ENCODE results near the gene NOVA1.
"Not testable (repeated sequence)": the region's sequence is repeated elsewhere in the genome, so short reads cannot be mapped to it uniquely, and the experiment has no call there.

Gene NOVA1

GRCh38 chr14:26597589-26598080 is at the start of gene NOVA1:
NOVA1 (minus strand) TSS chr14:26598033; CDS start chr14:26597436, 597 bp downstream.
- peak; percentile 27 for DNase-seq (ENCODE audit: low spot score)

GRCh38 chr14:26645057-26645456 is 47.2 kb upstream of the NOVA1 start:
- not testable (repeated sequence) for DNase-seq (ENCODE audit: low spot score)

DNA sequence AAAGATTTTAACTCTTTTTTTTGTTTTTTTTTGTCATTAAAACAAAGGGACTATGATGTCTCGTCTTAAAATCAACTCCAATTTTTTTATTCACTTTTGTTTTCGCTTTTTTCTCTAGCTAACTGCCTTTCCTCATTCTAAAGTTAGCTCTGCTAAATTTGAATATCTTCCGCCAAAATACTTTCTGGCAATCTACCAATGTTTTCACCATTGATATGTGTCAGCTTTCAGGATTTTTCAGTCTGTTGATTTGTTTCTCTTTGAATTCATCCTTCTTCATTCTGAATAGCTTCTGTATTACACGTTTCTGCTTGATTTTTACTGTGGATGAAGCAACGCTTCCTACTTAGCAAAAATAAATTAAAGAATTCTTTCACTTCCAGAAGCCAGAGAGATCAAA is 38.7 kb upstream of the NOVA1 start:
- DNase-seq (ENCODE audit: low spot score), result no peak

- not testable (repeated sequence) for DNase-seq (ENCODE audit: low spot score)
Observed at GRCh38 chr14:26634946-26635345, 37.1 kb upstream of the NOVA1 start.

- DNase-seq (ENCODE audit: low spot score), result no peak
Observed at GRCh38 chr14:26626256-26626655, 28.4 kb upstream of the NOVA1 start.

- DNase-seq (ENCODE audit: low spot score), result no peak
Observed at GRCh38 chr14:26622611-26623010, 24.8 kb upstream of the NOVA1 start.

- no peak for DNase-seq (ENCODE audit: low spot score)
Observed at GRCh38 chr14:26621807-26622560, 24.2 kb upstream of the NOVA1 start.

- no peak for DNase-seq (ENCODE audit: low spot score)
Observed at GRCh38 chr14:26621364-26621763, 23.5 kb upstream of the NOVA1 start.

DNA sequence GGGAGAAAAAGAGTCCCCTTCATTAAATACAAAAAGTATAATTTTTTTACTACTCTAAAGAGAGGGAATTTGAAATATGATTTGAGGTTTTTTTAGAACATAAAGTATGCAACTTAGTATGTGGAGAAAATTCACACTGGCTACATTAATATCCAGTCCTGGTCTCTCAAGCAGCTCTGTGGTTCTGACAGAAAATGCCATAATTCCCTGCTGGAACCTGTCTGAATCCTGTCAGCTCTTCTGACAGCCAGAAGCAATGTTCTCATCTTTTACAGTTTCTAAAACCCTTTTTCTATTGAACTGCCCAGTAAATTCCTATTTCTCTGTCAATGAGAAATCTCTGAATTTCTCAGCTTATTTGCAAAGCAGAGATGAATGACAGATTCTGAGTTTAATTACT is 13.4 kb upstream of the NOVA1 start:
- no peak for DNase-seq (ENCODE audit: low spot score)

GRCh38 chr14:26606729-26607312 is 9.0 kb upstream of the NOVA1 start:
- DNase-seq (ENCODE audit: low spot score), result no peak

DNA sequence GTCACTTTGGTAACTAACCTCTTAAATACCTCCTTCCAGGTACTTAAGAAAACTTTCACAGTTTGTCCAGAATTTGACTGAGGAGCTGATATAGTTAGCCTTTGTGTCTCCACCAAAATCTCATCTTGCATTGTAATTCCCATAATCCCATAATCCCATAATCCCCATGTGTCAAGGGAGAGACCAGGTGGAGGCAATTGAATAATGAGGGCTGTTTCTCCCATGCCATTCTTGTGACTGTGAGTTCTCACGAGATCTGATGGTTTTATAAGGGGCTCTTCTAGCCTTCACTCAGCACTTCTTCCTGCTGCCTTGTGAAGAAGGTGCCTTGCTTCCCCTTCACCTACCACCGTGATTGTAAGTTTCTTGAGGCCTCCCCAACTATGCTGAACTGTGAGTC is 7.8 kb upstream of the NOVA1 start:
- DNase-seq (ENCODE audit: low spot score), result no peak

GRCh38 chr14:26602902-26603301 is 5.1 kb upstream of the NOVA1 start:
- DNase-seq (ENCODE audit: low spot score), result no peak

- DNase-seq (ENCODE audit: low spot score), result no peak
Observed at GRCh38 chr14:26601856-26602255, 4.0 kb upstream of the NOVA1 start.

- no peak for DNase-seq (ENCODE audit: low spot score)
Observed at GRCh38 chr14:26599291-26599690, 1.5 kb upstream of the NOVA1 start.

- DNase-seq (ENCODE audit: low spot score), result no peak
Observed at GRCh38 chr14:26598672-26599131, 869 bp upstream of the NOVA1 start.

DNA sequence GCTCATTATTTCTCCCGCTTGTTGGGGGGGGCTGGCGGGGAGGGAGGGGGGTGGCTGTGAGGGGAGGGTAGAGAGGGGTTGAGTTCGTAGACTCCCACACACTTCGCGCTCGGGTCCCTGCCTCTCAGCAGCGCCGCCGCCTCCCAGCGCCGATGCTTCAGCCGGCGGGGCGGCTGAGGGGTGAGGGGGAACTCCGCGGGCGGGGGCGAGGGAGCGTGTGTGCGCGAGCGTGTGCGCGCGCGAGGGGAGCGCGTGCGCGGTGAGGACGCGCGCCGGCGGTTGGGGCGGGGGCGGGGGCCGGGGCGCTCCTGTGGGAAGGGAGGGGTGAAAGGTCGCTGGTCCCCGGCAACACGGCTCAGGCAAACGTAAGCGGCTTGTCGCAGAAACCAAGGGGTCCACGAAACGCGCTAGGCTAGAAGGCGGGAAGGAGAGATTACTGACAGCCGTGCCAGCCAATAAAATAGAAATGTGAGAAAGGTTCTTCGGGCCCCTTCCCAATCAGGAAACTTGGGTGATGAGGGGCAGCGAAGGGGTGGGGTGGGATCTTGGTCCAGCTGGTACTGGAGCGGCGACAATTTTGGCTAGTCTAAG is 343 bp upstream of the NOVA1 start:
- peak; percentile 59 for DNase-seq (ENCODE audit: low spot score)

DNA sequence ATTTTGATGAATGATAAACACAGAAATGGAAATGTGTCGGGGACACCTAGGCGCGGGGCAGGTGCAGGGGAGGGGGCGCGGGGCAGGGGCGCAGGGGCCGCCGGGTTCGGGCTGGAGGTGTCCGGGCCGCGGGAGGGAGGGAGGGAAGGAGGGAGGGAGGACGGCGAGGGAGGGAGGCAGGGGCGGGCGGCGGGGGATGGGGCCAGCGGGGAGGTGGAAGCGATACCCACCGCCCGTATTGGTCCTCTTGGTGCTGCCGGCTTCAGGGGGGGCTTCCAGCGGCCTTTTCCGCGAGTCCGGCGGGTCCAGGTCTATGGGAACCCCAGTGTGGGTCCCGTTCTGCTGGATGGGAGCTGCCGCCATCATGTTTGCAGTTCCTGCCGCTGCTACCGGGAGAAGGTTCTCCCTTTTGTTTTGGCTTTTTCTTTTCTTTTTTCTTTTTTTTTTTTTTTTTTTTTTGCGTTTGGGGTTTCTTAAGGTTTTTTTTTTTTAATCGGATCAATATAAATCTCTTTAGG is 703 bp downstream of the NOVA1 start:
- DNase-seq (ENCODE audit: low spot score), result no peak

DNA sequence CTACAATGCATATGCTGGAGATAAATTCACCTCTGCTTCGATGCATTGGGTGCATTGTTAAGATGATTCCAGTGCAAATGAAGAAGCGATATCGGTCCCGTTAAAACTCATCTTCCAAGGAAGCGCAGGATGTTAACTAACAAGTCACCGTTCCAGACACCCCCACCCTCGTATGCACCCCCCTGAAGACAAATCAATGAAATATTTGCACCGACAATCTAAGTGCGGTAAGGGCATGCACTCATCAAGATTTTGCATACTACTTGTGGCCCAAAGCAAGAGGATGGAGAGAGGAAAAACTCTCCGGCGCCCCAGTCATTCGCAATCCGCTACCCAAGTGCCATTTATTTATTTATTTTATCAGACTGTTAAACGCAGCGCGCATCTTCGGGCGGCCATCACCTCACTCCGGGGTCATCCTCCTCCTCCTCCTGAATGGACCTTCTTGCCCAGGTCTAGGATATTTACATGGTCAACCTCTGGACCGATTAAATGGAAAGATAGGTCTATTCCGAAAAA is 1.2 kb downstream of the NOVA1 start:
- no peak for DNase-seq (ENCODE audit: low spot score)

DNA sequence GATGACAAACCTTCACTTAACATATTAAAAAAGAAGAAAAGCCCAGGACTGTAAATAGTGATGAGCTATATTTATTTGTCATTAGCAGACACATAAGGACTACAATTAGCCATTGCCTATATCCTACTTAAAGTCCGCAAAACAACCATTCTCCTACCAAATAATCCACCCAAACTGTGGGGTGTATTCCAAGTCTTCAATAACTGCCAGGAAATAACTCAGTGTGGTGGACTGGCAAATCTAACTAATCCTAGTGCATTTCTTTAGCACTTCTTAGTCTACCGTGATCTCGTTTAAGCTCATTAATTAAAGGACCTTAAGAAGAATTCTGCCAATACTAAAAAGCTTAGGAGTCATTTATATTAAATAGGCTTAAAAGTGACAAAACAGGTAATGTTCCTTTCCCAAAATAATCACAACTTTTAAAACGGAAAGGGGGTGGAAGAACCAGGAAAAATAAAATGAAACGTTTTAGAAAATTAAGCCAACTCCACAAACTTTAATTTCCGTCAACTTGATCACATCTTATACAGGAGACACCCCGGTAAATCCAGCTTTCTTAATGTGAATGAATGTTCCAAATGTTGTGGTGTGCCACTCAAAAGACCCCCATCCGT is 1.8 kb downstream of the NOVA1 start:
- DNase-seq (ENCODE audit: low spot score), result no peak

DNA sequence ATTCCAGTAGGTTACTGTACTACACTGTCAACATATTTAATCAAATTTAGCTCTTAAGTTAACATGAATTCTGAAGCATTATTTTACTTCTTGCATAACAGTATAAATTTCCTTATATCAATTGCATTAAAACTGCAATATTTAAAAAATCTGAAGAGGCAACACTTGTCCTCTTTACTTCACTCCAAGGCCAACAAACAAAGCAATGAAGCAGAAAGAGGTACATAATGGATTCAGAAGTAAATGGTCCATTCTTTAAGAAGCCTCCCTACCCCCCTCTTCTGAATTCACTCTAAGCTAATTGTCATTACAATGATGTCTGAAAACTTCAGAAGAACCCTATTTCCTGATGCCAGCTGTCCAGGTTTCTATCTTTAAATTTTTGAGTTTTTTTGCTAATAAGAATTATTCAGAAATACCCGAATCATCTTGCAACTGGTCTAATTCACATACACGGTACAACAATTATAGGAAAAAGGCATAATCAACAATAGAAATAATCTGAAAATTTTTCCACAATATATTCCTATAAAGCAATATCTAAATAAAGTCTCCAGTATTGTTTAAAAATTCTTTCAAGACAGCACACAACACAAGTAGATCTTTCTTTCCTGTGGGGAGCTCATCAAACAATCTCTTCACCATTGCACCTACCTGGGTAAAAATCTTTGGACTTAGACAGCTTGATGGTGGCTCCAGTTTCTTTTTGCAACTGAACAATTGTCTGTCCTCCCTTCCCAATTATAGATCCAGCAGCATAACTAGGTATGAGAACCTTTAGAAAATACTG is 2.9 kb downstream of the NOVA1 start:
- no peak for DNase-seq (ENCODE audit: low spot score)

GRCh38 chr14:26594148-26594547 is 3.7 kb downstream of the NOVA1 start:
- DNase-seq (ENCODE audit: low spot score), result no peak

Measured in SW480 (cell line).